ENCODE measurements around the gene THEMIS2. TPM values are rescaled to one million over a fixed set of nuclear protein-coding genes. Genes with fewer than 3 reads are reported as not detected.
A peak's percentile ranks its signal among the peaks of the same experiment; 100 is the strongest.

The THEMIS2 gene
- total and polyA plus RNA-seq, 9 of the 15 experiments (the other 6 are each of a cell fraction or from before 2014, with no cell fraction given) = 2.3 to 12.7 (median 8.0) TPM

GRCh38 chr1:27830621-27831440, 41.5 kb upstream of the THEMIS2 start, which contains the start of gene PPP1R8 (continued):
- TF ChIP-seq ZNF639 (CRISPR knock-in tag; conservative IDR thresholded peaks at IDR 0.05 in 1 of 2, IDR thresholded peaks at IDR 0.05 in 1 of 2) (peak in 1 of 2 experiments; percentile 81; a peak in 2 of 4 replicates), ZFP91 (CRISPR knock-in tag; IDR thresholded peaks at IDR 0.05) (peak; percentile 24; the same call in 1 of the 2 replicates), POLR2AphosphoS2 (IDR thresholded peaks at IDR 0.05; ENCODE audit: low read length) (peak; percentile 51; the same call in 1 of the 2 replicates), UBTF (IDR thresholded peaks at IDR 0.05; ENCODE audit: borderline replicate concordance in 1 of 2, low read depth in 2 of 2, low read length in 2 of 2) (0 out of 4 replicates have a peak, but pooled peaks have one; percentile 10 to 51), BRD4 (IDR thresholded peaks at IDR 0.05) (peak; percentile 96), NCOA1 (IDR thresholded peaks at IDR 0.05; ENCODE audit: low read depth) (peak; percentile 3; the same call in 1 of the 2 replicates), ARNT (IDR thresholded peaks at IDR 0.05) (peak in 1 of 2 experiments; percentile 67; a peak in 1 of 4 replicates), JUND (IDR thresholded peaks at IDR 0.05; ENCODE audit: borderline replicate concordance, low read depth, low read length) (peak; percentile 50; the same call in 1 of the 2 replicates), JUND (tag; IDR thresholded peaks at IDR 0.05; ENCODE audit: borderline replicate concordance, low read depth, low read length) (no peak; the same call in 2 of the 3 replicates), CREB3L1 (IDR thresholded peaks at IDR 0.05; ENCODE audit: borderline replicate concordance, low read depth) (peak; percentile 67), GMEB1 (CRISPR knock-in tag; IDR thresholded peaks at IDR 0.05) (peak; percentile 97), KLF6 (CRISPR knock-in tag; IDR thresholded peaks at IDR 0.05; ENCODE audit: borderline replicate concordance) (no peak), MTA3 (IDR thresholded peaks at IDR 0.05; ENCODE audit: borderline replicate concordance) (peak; percentile 87; the same call in 1 of the 2 replicates), HDAC8 (tag; IDR thresholded peaks at IDR 0.05) (peak; percentile 66; the same call in 1 of the 2 replicates), C11orf30 (IDR thresholded peaks at IDR 0.05; ENCODE audit: low read depth) (peak; percentile 84), LCOR (CRISPR knock-in tag; IDR thresholded peaks at IDR 0.05) (peak; percentile 96), BRD9 (IDR thresholded peaks at IDR 0.05; ENCODE audit: low read depth, partially characterized antibody) (peak; percentile 3)
